Esophagus squamous epithelium (tissue), 5 donors: ENCODE measurements around the gene ING5. TPM values are rescaled to one million over a fixed set of nuclear protein-coding genes. Genes with fewer than 3 reads are reported as not detected.
"Not testable (repeated sequence)": the region's sequence is repeated elsewhere in the genome, so short reads cannot be mapped to it uniquely, and the experiment has no call there.

Source experiments
- DNase-seq: peaks from one replicate; lab custom pipeline; 2025; lab: John Stamatoyannopoulos, UW
- H3K27ac ChIP-seq, 4 donors: fragments of 200-600 bp; sonication (generic); one replicate each; pipeline ENCODE4 v1.5.1; 2016 to 2019; ENCODE audit warnings: mild to moderate bottlenecking in 1 of 4
- H3K27me3 ChIP-seq, 4 donors: fragments of 200-600 bp; sonication (generic); 1 replicate in 3 of 4; 2 replicates in 1 of 4; pipeline versions ENCODE4 v1.5.1 to v1.6.0; 2017 to 2021; ENCODE audit warnings: antibody characterized with exemption in 1 of 4
- H3K36me3 ChIP-seq, 3 donors: fragments of 200-600 bp; sonication (generic); one replicate each; pipeline ENCODE4 v1.5.1; 2016 to 2019
- H3K4me1 ChIP-seq, 3 donors: fragments of 200-600 bp; sonication (generic); one replicate each; pipeline ENCODE4 v1.5.1; 2017 to 2019
- H3K4me3 ChIP-seq, 4 donors: fragments of 200-600 bp; sonication (generic); 1 replicate in 3 of 4; 2 replicates in 1 of 4; pipeline ENCODE4 v1.5.1; 2016 to 2019; ENCODE audit warnings: mild to moderate bottlenecking in 2 of 4, moderate library complexity in 1 of 4
- H3K9me3 ChIP-seq, 3 donors: fragments of 200-600 bp; sonication (generic); one replicate each; pipeline ENCODE4 v1.5.1; 2016 to 2019
- CTCF ChIP-seq, 6 experiments: fragments of 450-650 bp in 4 of 6; fragments of 200-600 bp in 2 of 6; sonication (generic) in 2 of 6; IDR thresholded peaks; one replicate each; pipeline ENCODE4 v1.5.1; 2016 to 2019; ENCODE audit warnings: antibody characterized with exemption in 6 of 6, mild to moderate bottlenecking in 4 of 6, moderate library complexity in 4 of 6
- POLR2A ChIP-seq, 4 donors: fragments of 450-650 bp; IDR thresholded peaks; one replicate each; pipeline ENCODE4 v1.6.1; 2017; ENCODE audit warnings: antibody characterized with exemption in 4 of 4, mild to moderate bottlenecking in 4 of 4, moderate library complexity in 3 of 4
- WGBS, 2 donors: methylation state at CpG; one replicate each; pipeline ENCODE4 v1.1.5; 2018; 5-methylcytosine and 5-hydroxymethylcytosine counted together
- intact Hi-C: fragments of 100-400 bp; cut with DNase I; formaldehyde crosslinking; loops from one replicate; pipeline ENCODE4 v1.15.0; 2022
- total RNA-seq, 4 donors: library from RNA; depleted of rRNA; stranded (reverse); fragments of >200 nt; gene quantifications; one replicate each; pipeline ENCODE4 v1.1.0, GENCODE V29; 2016
- donor health status: DM: yes; HTN: yes; CAD: no.

The ING5 gene
- total RNA-seq, 4 donors from 2014 or later: 10.4 to 39.3 (median 18.8) TPM

- 78 to 84% methylated on average over 7 to 10 of the region's 12 CpGs for WGBS, 2 donors
- H3K27ac ChIP-seq: no peak overlapping the region
- H3K9me3 ChIP-seq: no peaks in the 10 kb centered on the region
- TF ChIP-seq CTCF (IDR thresholded peaks at IDR 0.05): no peak
- TF ChIP-seq POLR2A (IDR thresholded peaks at IDR 0.05): no peak
- H3K36me3 ChIP-seq: peaks cover 0 to 22% (median 0%) of the 10 kb centered on the region in 3 donors
- no peak overlapping the region for H3K4me3 ChIP-seq
- no peaks in the 10 kb centered on the region for H3K27me3 ChIP-seq
- no peak for DNase-seq
- intact Hi-C loops: loop anchor here (10.0 kb wide), 1 partner anchor 144 kb away; no protein-coding TSS in a partner anchor
- H3K4me1 ChIP-seq: peaks cover 2 to 21% (median 7%) of the 10 kb centered on the region in 3 donors
Measured at GRCh38 chr2:241730671-241731293, 28.9 kb downstream of the ING5 start.

DNA sequence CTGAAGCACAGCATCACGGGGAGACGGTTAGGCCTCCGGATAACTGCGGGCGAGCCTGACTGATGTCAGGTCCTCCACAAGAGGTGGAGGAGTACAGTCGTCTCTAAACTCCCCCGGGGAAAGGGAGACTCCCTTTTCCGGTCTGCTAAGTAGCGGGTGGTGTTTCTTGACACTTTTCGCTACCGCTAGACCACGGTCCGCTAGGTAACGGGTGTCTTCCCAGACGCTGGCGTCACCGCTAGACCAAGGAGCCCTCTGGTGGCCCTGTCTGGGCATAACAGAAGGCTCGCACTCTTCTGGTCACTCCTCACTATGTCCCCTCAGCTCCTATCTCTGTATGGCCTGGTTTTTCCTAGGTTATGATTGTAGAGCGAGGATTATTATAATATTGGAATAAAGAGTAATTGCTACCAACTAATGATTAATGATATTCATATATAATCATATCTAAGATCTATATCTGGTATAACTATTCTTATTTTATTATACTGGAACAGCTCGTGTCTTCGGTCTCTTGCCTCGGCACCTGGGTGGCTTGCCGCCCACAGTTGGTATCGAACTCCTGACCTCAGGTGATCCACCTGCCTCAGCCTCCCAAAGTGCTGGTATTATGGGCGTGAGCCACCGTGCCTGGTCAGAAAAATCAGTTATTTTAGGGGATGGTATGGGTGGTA, 30.8 kb downstream of the ING5 start:
- intact Hi-C loops: loop anchor here (10.0 kb wide), 1 partner anchor 142 kb away; no protein-coding TSS in a partner anchor
- WGBS, 2 donors: 66 to 89% methylated on average over 8 to 14 of the region's 26 CpGs
- TF ChIP-seq CTCF (IDR thresholded peaks at IDR 0.05): peak in 5 of 6 experiments; percentile 23 to 64 (median 47)
- peaks cover 4 to 40% (median 14%) of the 10 kb centered on the region in 3 donors for H3K4me1 ChIP-seq
- DNase-seq, H3K36me3 ChIP-seq, H3K9me3 ChIP-seq, H3K27ac ChIP-seq, H3K27me3 ChIP-seq: not testable (repeated sequence)
- H3K4me3 ChIP-seq: peak overlapping the region in 1 of 4 donors; percentile 21

DNA sequence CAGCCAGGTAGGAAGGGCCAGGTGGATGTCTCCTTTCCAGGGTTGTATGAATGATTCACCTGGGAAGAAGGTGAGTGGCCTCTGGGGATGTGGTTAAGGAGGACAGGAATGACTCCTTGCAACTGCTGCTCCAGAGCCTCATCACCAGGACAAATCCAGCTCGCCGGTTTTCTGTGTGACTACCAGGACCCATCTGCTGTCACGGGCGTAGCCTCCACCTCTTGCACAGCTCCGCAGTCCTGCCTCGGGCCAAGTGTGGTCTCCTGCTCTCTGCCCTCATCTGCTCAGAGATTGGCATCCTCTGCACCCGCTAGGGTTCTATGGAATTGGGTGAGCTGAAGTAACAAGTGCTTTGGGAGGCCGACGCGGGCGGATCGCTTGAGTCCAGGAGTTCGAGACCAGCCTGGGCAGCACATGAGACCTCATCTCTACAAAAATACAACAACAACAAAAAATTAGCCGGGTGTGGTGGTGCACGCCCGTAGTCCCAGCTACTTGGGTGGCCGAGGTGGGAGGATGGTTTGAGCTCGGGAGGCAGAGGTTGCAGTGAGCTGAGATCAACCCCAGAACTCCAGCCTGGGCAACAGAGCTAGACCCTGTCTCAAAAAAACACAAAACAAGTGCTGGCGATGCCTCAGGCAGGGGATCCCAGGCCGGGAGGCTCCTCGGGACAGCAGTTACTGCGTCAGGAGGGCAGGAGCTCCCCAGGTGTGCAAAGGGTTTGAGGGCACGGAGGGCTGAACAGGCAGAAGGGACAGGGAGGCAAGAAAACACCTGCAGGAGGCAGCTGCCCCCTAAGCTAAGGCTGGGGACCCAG, 31.8 kb downstream of the ING5 start:
- intact Hi-C loops: loop anchor here (10.0 kb wide), 1 partner anchor 141 kb away; no protein-coding TSS in a partner anchor
- no peak for TF ChIP-seq POLR2A (IDR thresholded peaks at IDR 0.05)
- TF ChIP-seq CTCF (IDR thresholded peaks at IDR 0.05): no peak

GRCh38 chr2:241734208-241734466, 32.3 kb downstream of the ING5 start:
- no peak for TF ChIP-seq POLR2A (IDR thresholded peaks at IDR 0.05)
- TF ChIP-seq CTCF (IDR thresholded peaks at IDR 0.05): no peak
- H3K27ac ChIP-seq: peak overlapping the region; percentile 83 to 97 (median 93)

More for the DNA sequence above, 31.8 kb downstream of the ING5 start:
- peaks cover 6 to 49% (median 15%) of the 10 kb centered on the region in 3 donors for H3K4me1 ChIP-seq
- H3K36me3 ChIP-seq: peaks cover 0 to 8% (median 0%) of the 10 kb centered on the region in 3 donors
- peak overlapping the region; percentile 83 to 97 (median 93) for H3K27ac ChIP-seq
- WGBS, 2 donors: 65 to 69% methylated on average over 10 to 16 of the region's 23 CpGs
- no peaks in the 10 kb centered on the region for H3K9me3 ChIP-seq
- H3K4me3 ChIP-seq: peak overlapping the region; percentile 79 to 89 (median 82)
- DNase-seq: no peak
- H3K27me3 ChIP-seq: no peaks in the 10 kb centered on the region

More at GRCh38 chr2:241734208-241734466, 32.3 kb downstream of the ING5 start:
- DNase-seq: no peak
- Histone ChIP-seq H3K36me3 (peaks cover 0 to 13% (median 0%) of the 10 kb centered on the region in 3 donors), H3K9me3 (no peaks in the 10 kb centered on the region), H3K27me3 (no peaks in the 10 kb centered on the region), H3K4me1 (peaks cover 7 to 52% (median 15%) of the 10 kb centered on the region in 3 donors), H3K4me3 (peak overlapping the region; percentile 79 to 89 (median 82))
- 4% methylated on average over 13 of the region's 25 CpGs; no CpG with 5 or more reads in 1 of the 2 donors for WGBS, 2 donors
- intact Hi-C loops: loop anchor here (10.0 kb wide), 1 partner anchor 141 kb away; no protein-coding TSS in a partner anchor
